ENCODE results near the gene CD8B.

The CD8B gene

GRCh38 chr2:86776532-86776931 is 85.2 kb downstream of the CD8B start:
- Histone ChIP-seq H3K27ac (ENCODE audit: low read depth, low read length, poor library complexity, severe bottlenecking) (no peak overlapping the region), H3K36me3 (ENCODE audit: insufficient read depth, low read length) (peaks cover 41% of the 10 kb centered on the region; the same call in 1 of the 2 replicates), H3K4me2 (ENCODE audit: low read length) (no peak overlapping the region), H3K9me3 (ENCODE audit: low read length) (no peaks in the 10 kb centered on the region), H3F3A (ENCODE audit: insufficient read depth, low read length) (no peaks in the 10 kb centered on the region), H3K79me2 (ENCODE audit: insufficient read depth, low read length) (no peaks in the 10 kb centered on the region), H4K20me1 (ENCODE audit: insufficient read depth, low read length) (no peaks in the 10 kb centered on the region), H3K9me2 (ENCODE audit: low read depth, low read length) (no peaks in the 10 kb centered on the region), H3K4me1 (ENCODE audit: insufficient read depth, low read length, severe bottlenecking) (no peaks in the 10 kb centered on the region), H2AFZ (ENCODE audit: low read length) (no peak overlapping the region), H3K27me3 (ENCODE audit: insufficient read depth, low read length) (no peaks in the 10 kb centered on the region), H3K9ac (ENCODE audit: low read length) (no peak overlapping the region), H3K4me3 (ENCODE audit: low read depth, low read length, poor library complexity, severe bottlenecking) (no peak overlapping the region)
- TF ChIP-seq EZH2 (IDR thresholded peaks at IDR 0.05; ENCODE audit: borderline replicate concordance, low read length), result no peak
- no peak for TF ChIP-seq CTCF (IDR thresholded peaks at IDR 0.05; ENCODE audit: low read length)

- Histone ChIP-seq H3K4me2 (ENCODE audit: low read length) (no peak overlapping the region), H4K20me1 (ENCODE audit: insufficient read depth, low read length) (no peaks in the 10 kb centered on the region), H3F3A (ENCODE audit: insufficient read depth, low read length) (no peaks in the 10 kb centered on the region), H3K27me3 (ENCODE audit: insufficient read depth, low read length) (no peaks in the 10 kb centered on the region), H3K27ac (ENCODE audit: low read depth, low read length, poor library complexity, severe bottlenecking) (no peak overlapping the region), H3K4me3 (ENCODE audit: low read depth, low read length, poor library complexity, severe bottlenecking) (no peak overlapping the region), H3K4me1 (ENCODE audit: insufficient read depth, low read length, severe bottlenecking) (no peaks in the 10 kb centered on the region), H3K79me2 (ENCODE audit: insufficient read depth, low read length) (no peaks in the 10 kb centered on the region), H3K9ac (ENCODE audit: low read length) (no peak overlapping the region), H3K36me3 (ENCODE audit: insufficient read depth, low read length) (peaks cover 53% of the 10 kb centered on the region; the same call in 1 of the 2 replicates), H2AFZ (ENCODE audit: low read length) (no peak overlapping the region), H3K9me2 (ENCODE audit: low read depth, low read length) (no peaks in the 10 kb centered on the region), H3K9me3 (ENCODE audit: low read length) (no peaks in the 10 kb centered on the region)
- TF ChIP-seq CTCF (IDR thresholded peaks at IDR 0.05; ENCODE audit: low read length) (no peak), EZH2 (IDR thresholded peaks at IDR 0.05; ENCODE audit: borderline replicate concordance, low read length) (no peak)
Observed at GRCh38 chr2:86775338-86775737, 86.3 kb downstream of the CD8B start.

GRCh38 chr2:86774862-86775261 is 86.8 kb downstream of the CD8B start:
- Histone ChIP-seq H3K9me2 (ENCODE audit: low read depth, low read length) (no peaks in the 10 kb centered on the region), H3K4me2 (ENCODE audit: low read length) (no peak overlapping the region), H2AFZ (ENCODE audit: low read length) (no peak overlapping the region), H3K36me3 (ENCODE audit: insufficient read depth, low read length) (peaks cover 58% of the 10 kb centered on the region; the same call in 1 of the 2 replicates), H3F3A (ENCODE audit: insufficient read depth, low read length) (no peaks in the 10 kb centered on the region), H3K79me2 (ENCODE audit: insufficient read depth, low read length) (no peaks in the 10 kb centered on the region), H3K9ac (ENCODE audit: low read length) (no peak overlapping the region), H3K9me3 (ENCODE audit: low read length) (no peaks in the 10 kb centered on the region), H4K20me1 (ENCODE audit: insufficient read depth, low read length) (no peaks in the 10 kb centered on the region), H3K4me1 (ENCODE audit: insufficient read depth, low read length, severe bottlenecking) (no peaks in the 10 kb centered on the region), H3K27ac (ENCODE audit: low read depth, low read length, poor library complexity, severe bottlenecking) (no peak overlapping the region), H3K4me3 (ENCODE audit: low read depth, low read length, poor library complexity, severe bottlenecking) (no peak overlapping the region), H3K27me3 (ENCODE audit: insufficient read depth, low read length) (no peaks in the 10 kb centered on the region)
- TF ChIP-seq CTCF (IDR thresholded peaks at IDR 0.05; ENCODE audit: low read length), result no peak
- TF ChIP-seq EZH2 (IDR thresholded peaks at IDR 0.05; ENCODE audit: borderline replicate concordance, low read length), result no peak
